Suppressor macrophage (primary cell): Measurements from ENCODE around the gene BAMBI.
A peak's percentile ranks its signal among the peaks of the same experiment; 100 is the strongest.

Experiments used
- DNase-seq, 4 experiments: peaks; one replicate each; pipeline ENCODE4 v3.0.0-alpha.2; 2020 to 2022

BAMBI gene

DNA sequence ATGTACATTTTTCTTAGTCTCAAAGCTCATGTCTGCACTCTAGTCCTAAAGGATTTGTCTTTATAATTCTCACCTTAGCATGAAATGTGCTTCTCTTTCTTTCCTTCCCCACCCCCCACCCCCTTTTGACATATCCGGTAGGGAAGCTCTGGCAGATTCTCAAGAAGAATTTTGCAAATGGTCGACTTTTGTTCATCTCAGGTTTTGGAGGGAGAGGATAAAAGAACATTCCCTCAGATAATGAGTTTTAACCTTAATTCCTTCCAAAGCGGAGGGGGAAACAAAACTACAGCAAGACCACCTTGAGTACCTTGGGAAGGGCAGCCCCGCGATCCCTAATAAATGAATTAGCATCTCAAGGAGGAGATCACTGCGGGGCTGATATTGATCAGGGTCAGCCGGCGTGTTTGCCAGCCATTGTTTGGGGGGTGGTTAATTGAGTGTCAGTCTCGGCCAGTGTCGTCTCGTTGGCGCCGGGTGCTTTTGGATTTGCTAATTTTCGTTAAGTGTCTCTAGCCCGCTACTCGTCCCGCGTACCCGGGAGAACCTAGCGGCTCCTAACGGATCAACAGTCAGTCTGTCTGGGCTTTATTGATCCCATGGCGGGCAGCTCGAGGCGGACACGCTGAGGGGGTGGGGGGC lies 874 bp upstream of the BAMBI start:
- peak in 3 of 4 experiments; percentile 7 to 25 (median 18) for DNase-seq

DNA sequence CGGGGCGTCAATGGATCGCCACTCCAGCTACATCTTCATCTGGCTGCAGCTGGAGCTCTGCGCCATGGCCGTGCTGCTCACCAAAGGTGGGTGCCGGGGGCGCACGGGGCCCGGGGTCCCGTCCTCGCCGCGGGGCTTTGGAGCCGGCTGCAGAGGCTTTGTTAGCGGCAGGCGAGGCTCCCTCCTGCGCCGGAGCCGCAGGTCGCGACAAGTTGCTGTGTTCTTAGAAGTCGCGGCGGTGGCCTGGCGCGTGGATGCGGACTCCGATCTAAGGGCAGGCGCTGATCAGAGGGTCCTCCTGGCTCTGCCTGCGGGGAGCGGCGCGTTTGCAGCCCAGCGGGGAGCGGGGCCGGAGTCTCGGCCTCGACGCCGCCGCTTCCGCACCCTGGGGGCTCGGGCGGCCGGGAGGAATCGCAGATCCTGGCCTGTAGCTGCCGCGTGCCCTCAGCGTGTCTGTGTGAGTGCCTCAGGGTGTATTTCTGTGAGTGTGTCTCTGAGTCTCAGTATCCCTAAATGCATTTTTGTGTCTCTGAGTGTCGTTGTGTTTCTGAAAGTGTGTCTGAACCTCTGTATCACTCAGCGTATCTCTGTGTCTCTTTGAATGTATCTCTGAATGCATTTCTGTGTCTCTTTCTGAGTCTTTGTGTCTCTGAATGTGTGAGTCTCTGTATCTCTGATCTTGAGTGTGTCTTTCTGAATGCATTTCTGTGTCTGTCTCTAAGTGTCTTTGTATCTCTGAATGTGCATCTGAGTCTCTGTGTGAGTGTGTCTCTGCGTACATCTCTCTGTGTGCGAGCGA lies 766 bp downstream of the BAMBI start:
- DNase-seq, result peak; percentile 11 to 64 (median 36)

DNA sequence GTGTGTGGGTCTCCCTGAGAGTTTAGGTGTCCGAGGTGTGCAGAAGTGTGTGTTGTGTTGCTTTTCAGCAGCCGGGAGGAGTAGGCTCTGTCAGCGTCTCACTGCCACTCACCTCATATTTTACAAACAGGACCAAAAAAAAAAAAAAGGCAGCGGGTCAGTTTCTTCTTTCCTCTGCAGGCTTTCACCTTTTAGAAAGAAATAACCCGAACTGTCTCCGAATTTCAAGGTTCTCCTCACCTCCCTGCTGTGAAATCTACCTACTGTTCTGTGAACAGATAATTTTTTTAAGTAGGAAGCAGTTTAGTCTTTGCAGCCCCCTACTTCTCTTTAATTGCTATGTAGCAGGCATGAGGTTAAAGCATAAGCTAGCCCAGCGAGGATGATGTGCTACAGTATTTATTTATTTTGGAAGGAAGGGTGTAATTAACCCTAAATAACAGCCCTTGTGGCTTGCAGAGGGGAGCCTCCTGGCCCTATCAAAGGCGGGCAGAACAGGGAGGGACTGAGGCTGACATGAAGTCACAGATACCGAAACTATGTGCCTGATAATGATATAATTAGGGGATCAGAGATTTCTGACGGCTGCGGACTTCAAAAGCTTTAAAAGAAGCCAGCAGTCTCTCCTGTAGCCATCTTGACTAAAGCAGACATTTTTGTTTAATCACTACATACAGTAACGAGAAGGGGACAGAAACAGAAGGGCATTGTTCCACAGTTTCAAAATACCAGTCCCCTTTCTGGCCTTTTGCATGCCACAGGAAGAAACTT lies 1.6 kb downstream of the BAMBI start:
- peak in 1 of 4 experiments; percentile 10 for DNase-seq

DNA sequence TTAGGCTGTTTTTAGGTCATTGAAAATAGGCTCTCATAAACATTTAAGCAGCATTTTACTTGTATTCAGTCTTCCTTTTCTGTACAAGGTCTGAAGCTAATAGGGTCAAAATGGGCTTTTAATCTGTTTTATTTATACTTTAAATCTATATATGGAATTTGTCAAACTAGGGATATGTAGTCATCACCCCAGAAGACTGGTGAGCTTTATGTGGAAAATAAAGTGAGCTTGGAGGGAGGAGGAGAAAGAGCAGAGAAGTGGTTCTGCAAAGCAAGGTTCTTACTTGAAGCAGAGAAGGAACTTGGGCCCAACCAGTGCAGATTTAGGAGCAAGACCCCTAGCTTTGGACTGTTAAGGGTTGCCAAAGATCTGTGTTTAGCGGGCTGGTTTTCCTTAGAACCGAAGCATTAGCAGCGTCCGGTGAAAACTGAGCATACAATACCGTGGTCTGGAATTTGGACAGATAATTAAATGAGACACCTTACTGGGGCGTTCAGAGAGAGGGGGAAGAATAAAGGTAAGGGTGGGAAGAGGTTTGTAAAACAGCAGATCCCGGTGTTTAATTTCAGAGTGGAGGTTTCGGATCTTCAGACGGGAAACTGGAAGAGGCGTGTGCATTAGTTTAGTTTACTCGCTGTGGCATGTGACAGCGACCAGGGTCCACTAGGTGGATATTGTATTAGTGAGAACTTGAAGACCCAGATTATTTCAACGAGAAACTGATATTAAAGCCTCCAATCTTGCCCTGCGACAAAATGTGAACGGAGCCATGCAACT lies 2.4 kb downstream of the BAMBI start:
- peak; percentile 16 to 51 (median 33) for DNase-seq

DNA sequence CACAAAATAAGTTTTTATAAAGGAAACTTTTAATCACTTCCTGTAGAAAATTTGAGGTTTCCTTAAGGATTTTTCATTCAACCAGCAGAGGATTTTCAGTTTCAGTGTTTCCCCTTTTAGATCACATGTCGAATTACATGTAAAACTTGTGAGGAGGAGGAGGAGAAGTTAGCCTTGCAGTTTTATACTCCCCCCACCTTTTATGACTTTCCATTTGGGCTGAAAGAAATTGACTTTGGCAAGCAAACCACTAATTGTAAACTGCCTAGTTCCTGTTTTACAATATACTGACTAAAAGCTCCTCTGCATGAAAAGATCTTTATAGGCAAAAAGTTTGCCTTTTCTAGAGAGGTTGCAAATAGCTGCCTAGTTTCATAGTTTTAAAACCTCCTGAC lies 3.0 kb downstream of the BAMBI start:
- DNase-seq, result peak; percentile 15 to 65 (median 48)

DNA sequence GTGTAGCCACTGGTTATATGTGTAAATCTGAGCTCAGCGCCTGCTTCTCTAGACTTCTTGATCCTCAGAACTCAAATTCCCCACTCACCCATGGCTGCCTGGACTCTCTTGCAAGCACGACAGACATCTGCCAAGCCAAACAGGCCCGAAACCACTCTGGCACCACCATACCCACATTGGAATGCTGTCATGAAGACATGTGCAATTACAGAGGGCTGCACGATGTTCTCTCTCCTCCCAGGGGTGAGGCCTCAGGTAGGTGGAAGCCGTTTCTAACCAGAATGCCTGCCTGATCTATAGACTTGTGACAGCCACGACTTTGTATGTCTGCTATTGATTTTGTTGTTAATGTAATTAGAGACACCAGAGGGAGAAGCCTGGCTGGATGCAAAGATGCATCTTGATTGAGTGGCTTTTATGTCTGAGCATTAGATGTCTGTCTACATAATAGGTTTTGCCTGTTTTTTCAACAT lies 4.0 kb downstream of the BAMBI start:
- DNase-seq, result no peak

DNA sequence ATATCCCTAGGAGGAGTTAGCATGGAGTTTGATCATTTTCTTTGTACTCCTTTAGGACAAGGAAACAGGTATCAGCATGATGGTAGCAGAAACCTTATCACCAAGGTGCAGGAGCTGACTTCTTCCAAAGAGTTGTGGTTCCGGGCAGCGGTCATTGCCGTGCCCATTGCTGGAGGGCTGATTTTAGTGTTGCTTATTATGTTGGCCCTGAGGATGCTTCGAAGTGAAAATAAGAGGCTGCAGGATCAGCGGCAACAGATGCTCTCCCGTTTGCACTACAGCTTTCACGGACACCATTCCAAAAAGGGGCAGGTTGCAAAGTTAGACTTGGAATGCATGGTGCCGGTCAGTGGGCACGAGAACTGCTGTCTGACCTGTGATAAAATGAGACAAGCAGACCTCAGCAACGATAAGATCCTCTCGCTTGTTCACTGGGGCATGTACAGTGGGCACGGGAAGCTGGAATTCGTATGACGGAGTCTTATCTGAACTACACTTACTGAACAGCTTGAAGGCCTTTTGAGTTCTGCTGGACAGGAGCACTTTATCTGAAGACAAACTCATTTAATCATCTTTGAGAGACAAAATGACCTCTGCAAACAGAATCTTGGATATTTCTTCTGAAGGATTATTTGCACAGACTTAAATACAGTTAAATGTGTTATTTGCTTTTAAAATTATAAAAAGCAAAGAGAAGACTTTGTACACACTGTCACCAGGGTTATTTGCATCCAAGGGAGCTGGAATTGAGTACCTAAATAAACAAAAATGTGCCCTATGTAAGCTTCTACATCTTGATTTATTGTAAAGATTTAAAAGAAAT lies 4.8 kb downstream of the BAMBI start:
- DNase-seq, result no peak

DNA sequence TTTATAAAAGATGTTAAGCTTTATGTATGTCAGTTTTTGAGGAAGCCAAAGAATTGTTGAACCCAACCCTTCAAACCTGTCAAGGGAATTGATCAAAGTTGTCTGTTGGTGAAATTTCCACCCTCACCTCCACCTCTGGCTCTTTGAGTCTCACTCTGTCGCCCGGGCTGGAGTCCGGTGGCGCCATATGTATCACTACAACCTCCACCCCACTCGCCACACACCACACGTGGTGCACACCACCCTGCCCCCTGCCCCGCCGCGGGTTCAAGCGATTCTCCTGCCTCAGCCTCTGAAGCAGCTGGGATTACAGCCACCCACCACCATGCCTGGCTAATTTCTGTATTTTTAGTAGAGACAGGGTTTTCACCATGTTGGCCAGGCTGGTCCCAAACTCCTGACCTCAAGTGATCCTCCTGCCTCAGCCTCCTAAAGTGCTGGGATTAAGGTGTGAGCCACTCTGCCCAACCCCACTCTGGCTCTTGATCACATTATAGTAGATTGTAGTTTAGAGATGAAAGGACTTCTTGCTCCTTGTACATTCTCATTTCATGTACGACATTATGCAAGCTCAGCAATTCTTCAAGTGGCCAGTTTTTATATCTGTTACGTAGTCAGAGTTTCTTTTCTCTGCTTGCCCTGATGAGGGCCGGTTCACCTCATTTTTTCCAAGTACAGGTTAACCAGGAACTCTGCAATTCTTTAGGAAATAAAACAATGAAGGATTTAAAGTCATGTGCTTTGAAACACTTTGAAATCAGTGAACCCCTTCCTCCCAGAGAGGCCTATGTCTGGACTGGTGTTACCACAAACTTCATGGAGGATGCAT lies 7.0 kb downstream of the BAMBI start:
- no peak for DNase-seq

DNA sequence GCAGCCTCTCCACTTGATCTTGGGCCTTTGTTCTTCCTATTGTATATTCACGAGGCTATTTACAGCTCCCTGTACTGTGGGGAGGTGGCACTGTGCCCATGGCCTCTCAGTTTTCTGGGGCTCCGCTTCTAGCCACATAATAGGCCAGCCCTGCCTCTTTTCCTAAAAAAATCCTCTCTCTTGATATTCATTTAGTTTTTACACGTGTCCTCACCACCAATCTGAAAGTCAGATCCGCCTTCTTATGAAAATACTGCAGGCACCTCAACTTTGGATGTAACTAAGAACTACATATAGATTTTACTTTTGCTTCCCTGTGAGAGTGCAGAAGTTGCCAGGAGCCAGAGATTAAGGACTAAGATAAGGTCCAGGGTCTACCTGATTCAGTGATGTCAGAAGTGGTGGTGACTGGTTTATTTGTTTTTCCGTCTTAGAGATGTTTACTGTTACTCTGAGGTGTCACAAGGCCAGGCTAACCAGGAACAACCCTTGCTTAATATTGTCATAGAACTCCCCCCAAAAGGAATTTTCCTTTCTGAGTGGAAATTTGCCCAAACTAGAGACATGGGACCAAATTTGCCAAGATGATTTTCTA lies 7.8 kb downstream of the BAMBI start:
- no peak for DNase-seq

DNA sequence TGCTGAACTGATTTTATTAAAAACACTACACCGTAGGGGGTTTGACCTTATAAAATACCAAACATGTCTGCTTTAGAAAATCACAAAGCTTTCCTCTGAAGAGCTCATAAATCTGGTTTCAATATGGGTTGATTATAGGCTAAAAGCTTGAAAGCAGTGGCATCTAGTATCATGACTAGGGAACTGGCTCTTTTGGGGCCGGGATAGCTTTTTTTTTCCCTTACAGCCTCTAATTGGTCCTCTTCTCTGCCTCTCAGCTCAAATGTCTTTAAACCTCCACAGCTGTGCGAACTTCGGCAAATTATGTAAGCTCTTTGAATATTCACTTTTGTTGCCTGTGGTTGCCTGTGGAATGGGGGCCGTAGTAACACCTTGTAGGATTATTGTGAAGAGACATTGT lies 8.4 kb downstream of the BAMBI start:
- DNase-seq, result no peak

DNA sequence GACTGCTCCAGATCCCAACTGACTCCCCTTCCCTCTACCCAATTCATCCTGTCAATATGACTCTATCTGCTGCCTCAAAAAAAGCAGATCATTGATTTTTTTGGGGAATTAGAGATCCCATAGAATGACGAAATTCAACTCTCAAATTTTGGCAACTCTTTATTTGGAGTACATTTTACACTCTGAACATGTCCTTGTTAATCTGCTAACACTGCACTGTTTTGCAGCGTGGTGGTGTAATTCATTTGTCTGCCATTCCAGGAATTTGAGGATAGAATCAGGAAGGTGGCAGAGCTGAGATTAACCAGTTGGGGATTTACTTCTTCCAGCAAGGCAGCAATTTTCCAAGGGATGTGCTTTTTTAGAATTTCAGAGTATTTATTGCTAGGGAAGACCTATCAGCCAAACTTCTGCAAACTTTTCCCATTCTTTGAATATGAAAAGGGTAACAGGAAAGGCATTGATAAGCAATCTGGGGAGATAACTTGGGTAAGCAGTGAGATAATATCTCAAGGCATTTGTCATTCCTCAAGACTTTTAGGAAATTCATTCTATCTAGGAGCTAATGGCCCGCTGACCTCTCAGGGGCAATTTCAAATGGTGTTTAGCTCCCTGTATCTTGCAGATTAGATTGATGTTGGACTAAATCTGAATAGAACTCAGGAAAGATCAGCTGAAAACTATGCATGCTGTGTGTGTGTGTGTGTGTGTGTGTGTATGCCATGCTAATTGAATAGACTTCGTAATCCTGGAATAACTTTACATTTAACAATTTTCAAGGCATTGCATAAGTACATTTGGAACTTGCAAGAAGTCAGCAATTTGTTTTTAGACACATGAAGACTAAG lies 9.7 kb downstream of the BAMBI start:
- no peak for DNase-seq

DNA sequence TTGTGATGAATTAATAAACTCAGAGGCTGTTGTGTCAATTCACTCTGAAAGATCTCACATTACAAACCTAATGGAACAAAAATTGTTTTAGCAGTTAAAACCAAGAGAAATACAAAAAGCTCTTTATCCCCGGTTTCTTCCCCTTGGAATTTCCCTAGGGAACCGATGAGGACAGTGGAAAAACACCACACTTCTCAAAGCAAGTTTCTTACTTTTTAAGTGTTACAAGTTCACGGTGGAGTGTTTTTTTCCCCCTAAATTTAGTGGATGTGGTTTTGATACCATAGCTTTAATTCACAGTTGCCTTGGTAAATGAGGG lies 10.3 kb downstream of the BAMBI start:
- no peak for DNase-seq

DNA sequence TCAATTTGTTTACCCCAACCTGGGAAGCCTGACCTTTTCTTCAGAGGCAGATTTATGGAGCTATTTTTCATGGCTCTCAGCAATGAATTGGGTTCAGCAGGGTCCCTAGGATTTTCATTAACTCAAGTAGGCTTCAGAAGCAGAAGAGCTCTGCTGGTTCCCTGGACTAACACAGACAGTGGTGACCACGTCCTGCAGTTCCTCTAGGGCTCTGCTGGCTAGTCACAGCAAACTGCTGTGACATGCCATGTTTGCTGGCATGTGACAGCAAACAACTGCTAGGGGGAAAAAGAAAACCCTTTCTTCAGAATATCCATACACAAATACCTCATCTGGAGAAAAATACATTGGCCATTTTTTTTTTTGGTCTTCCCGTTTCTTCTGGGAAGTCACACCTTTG lies 13.2 kb downstream of the BAMBI start:
- DNase-seq, result peak in 2 of 4 experiments; percentile 7 to 20

DNA sequence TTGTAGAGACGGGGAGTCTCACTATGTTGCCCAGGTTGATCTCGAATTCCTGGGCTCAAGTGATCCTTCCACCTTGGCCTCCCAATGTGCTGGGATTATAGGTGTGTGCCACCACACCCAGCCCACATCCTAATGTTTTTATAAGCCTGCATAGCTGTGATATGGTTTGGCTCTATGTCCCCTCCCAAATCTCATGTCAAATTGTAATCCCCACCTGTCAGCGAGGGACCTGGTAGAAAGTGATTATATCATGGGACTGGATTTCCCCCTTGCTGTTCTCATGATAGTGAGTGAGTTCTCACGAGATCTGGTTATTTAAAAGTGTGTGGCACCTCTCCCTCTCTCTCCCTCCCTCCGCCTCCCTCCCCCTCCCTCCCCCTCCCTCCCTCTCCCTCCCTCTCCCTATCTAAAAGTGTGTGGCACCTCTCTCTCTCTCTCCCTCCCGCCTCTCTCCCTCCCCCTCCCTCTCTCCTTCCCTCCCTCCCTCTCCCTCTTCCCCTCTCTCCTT lies 13.9 kb downstream of the BAMBI start:
- no peak for DNase-seq

DNA sequence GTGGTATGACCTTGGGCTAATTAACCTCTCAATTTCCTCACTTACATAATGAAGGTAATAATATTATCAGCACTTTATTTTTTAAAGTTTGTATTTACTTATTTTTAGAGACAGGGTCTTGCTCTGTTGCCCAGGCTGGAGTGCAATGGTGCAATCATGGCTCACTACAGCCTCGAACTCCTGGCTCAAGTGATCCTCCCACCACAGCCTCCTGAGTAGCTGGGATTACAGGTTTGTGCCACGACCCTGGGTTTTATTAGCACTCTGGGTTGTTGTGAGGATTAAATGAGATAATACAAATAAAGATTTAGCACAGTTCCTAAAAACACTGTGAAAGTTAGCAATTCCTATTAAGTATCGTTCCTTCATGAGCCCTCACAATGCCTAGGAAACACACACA lies 14.7 kb downstream of the BAMBI start:
- no peak for DNase-seq

DNA sequence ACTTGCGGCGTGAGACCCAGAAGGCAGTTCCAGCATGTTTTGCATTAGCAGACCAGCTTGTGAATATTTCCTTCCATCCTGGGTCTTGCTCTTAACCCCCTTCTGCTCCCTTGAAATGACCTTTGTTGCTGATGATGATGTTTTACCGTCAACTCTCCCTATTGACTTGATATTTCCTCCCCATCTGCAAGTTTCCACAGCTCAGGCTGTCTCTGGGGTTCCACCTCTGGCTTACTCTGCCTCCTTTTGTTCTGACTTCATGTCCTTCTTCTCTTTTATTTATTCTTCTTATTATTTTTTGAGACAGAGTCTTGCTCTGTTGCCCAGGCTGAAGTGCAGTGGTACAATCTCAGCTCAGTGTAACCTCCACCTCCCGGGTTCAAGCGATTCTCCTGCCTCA lies 17.2 kb downstream of the BAMBI start:
- no peak for DNase-seq

DNA sequence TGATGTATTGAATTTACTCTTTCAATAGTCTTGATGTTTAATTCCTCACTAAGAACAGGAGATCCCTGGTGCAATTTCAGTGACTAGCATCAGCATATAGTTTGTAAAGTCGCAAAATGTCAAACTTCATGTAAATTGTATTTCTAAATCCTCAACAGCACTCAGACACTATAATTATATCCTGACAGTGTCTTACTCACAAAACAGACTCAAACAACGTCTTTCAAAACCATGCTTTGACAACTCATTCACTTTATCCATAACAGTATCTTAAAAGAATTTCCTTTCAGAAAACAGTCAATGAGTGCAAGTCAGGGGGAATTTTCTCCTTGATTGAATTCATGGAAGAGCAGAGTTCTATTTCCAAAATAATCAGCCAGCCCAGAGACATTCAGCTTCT lies 20.8 kb downstream of the BAMBI start:
- DNase-seq, result no peak

DNA sequence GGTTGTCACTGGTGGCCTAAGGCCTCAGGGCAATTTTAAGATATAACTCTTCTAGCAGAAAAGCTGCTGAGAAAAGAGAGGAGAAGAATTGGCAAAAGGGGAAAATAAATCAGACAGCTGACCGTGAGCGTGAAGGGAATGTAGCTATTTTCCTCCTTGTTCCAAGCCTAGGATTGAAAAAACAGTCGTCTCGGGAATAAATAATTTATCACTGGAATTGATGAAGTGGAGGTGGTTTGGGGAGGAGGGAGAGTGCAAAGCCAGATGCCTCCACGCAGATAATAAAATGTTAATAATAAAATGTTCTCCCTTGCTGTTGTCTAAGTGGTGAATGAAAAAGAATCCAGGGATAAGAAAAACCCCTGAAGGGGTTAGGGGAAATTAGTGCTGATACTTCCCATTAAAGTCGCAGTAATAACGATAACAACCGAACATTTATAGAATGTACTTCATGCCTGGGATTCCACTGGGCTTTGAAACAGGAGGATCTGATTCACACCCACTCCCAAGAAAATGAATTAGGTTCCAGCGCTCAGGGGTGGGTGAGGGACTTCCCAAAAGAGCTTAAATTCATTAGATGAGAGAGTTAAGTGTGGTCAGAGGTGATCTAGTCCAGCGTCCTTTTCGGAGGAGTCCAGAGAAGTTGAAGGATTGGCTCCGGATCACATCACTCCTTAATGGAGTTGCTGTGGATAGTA lies 27.3 kb downstream of the BAMBI start:
- DNase-seq, result no peak

DNA sequence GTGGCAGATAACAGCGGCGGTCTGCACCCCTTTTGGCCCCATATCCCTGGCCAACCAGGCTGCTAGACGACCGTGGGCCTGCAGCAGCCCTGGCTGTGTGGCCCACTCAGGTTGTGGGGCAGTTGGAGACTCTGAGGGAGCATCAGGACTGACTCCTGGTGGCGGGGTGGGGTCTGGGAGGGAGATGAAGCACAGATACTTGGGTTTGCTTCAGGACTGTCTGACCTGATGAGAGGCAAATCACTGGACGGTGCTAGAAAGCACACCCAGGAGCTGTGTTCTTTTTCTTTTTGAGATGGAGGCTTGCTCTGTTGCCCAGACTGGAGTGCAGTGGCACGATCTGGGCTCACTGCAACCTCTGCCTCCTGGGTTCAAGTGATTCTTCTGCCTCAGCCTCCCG lies 28.2 kb downstream of the BAMBI start:
- no peak for DNase-seq
